ENCODE data around the gene FBH1. TPM values are rescaled to one million over a fixed set of nuclear protein-coding genes. Genes with fewer than 3 reads are reported as not detected.

Gene FBH1
- total and polyA plus RNA-seq, 2 experiments from 2014 or later, result 62.5 to 90.8 TPM

- peaks cover 27% of the 10 kb centered on the region for H3K4me1 Mint-ChIP-seq
- Histone ChIP-seq H3K9me2 (ENCODE audit: insufficient read depth) (no peaks in the 10 kb centered on the region), H3F3A (replicated peaks; ENCODE audit: low read depth) (peaks cover 3% of the 10 kb centered on the region; the same call in 1 of the 2 replicates), H3K4me2 (no peak overlapping the region), H3K79me2 (replicated peaks; ENCODE audit: insufficient read depth) (peaks cover 32% of the 10 kb centered on the region), H2AFZ (no peak overlapping the region), H3K36me3 (ENCODE audit: insufficient read depth) (peaks cover 20% of the 10 kb centered on the region), H3K4me3 (no peak overlapping the region), H3K27ac (ENCODE audit: low read depth) (no peak overlapping the region), H3K27me3 (ENCODE audit: insufficient read depth) (no peaks in the 10 kb centered on the region), H4K20me1 (replicated peaks; ENCODE audit: insufficient read depth) (peaks cover 32% of the 10 kb centered on the region), H3K4me1 (ENCODE audit: insufficient read depth) (peaks cover 13% of the 10 kb centered on the region)
- DNase-seq (ENCODE audit: low spot score) (no peak), ATAC-seq (no peak)
- 0 out of 3 replicates have a peak overlapping the region, but pooled peaks have one; percentile 5 for H3K4me3 Mint-ChIP-seq
- peaks cover 52% of the 10 kb centered on the region for H3K36me3 Mint-ChIP-seq (ENCODE audit: low read depth)
- no peaks in the 10 kb centered on the region for H3K9me3 Mint-ChIP-seq
- no peak overlapping the region for H3K27ac Mint-ChIP-seq
- TF ChIP-seq EZH2phosphoT487 (IDR thresholded peaks at IDR 0.05; ENCODE audit: unreplicated experiment) (no peak), STAT1 (IDR thresholded peaks at IDR 0.05; ENCODE audit: unreplicated experiment) (no peak), ZNF114 (CRISPR knock-in tag; IDR thresholded peaks at IDR 0.05) (no peak), ZNF331 (CRISPR knock-in tag; IDR thresholded peaks at IDR 0.05; ENCODE audit: low read depth) (no peak), JUNB (IDR thresholded peaks at IDR 0.05; ENCODE audit: unreplicated experiment) (no peak), CTCF (conservative IDR thresholded peaks at IDR 0.05; ENCODE audit: low read depth in 2 of 2) (no peak), NANOG (IDR thresholded peaks at IDR 0.05; ENCODE audit: borderline replicate concordance) (no peak), CREB1 (CRISPR knock-in tag; IDR thresholded peaks at IDR 0.05; ENCODE audit: low read depth) (no peak), POLR2AphosphoS5 (IDR thresholded peaks at IDR 0.05; ENCODE audit: low read depth) (no peak), EZH2 (IDR thresholded peaks at IDR 0.05; ENCODE audit: low read depth, unreplicated experiment) (no peak)
- TF ChIP-seq, protein P1, sequence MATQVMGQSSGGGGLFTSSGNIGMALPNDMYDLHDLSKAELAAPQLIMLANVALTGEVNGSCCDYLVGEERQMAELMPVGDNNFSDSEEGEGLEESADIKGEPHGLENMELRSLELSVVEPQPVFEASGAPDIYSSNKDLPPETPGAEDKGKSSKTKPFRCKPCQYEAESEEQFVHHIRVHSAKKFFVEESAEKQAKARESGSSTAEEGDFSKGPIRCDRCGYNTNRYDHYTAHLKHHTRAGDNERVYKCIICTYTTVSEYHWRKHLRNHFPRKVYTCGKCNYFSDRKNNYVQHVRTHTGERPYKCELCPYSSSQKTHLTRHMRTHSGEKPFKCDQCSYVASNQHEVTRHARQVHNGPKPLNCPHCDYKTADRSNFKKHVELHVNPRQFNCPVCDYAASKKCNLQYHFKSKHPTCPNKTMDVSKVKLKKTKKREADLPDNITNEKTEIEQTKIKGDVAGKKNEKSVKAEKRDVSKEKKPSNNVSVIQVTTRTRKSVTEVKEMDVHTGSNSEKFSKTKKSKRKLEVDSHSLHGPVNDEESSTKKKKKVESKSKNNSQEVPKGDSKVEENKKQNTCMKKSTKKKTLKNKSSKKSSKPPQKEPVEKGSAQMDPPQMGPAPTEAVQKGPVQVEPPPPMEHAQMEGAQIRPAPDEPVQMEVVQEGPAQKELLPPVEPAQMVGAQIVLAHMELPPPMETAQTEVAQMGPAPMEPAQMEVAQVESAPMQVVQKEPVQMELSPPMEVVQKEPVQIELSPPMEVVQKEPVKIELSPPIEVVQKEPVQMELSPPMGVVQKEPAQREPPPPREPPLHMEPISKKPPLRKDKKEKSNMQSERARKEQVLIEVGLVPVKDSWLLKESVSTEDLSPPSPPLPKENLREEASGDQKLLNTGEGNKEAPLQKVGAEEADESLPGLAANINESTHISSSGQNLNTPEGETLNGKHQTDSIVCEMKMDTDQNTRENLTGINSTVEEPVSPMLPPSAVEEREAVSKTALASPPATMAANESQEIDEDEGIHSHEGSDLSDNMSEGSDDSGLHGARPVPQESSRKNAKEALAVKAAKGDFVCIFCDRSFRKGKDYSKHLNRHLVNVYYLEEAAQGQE (IDR thresholded peaks at IDR 0.05; ENCODE audit: unreplicated experiment), result no peak
- TF ChIP-seq, protein P2, sequence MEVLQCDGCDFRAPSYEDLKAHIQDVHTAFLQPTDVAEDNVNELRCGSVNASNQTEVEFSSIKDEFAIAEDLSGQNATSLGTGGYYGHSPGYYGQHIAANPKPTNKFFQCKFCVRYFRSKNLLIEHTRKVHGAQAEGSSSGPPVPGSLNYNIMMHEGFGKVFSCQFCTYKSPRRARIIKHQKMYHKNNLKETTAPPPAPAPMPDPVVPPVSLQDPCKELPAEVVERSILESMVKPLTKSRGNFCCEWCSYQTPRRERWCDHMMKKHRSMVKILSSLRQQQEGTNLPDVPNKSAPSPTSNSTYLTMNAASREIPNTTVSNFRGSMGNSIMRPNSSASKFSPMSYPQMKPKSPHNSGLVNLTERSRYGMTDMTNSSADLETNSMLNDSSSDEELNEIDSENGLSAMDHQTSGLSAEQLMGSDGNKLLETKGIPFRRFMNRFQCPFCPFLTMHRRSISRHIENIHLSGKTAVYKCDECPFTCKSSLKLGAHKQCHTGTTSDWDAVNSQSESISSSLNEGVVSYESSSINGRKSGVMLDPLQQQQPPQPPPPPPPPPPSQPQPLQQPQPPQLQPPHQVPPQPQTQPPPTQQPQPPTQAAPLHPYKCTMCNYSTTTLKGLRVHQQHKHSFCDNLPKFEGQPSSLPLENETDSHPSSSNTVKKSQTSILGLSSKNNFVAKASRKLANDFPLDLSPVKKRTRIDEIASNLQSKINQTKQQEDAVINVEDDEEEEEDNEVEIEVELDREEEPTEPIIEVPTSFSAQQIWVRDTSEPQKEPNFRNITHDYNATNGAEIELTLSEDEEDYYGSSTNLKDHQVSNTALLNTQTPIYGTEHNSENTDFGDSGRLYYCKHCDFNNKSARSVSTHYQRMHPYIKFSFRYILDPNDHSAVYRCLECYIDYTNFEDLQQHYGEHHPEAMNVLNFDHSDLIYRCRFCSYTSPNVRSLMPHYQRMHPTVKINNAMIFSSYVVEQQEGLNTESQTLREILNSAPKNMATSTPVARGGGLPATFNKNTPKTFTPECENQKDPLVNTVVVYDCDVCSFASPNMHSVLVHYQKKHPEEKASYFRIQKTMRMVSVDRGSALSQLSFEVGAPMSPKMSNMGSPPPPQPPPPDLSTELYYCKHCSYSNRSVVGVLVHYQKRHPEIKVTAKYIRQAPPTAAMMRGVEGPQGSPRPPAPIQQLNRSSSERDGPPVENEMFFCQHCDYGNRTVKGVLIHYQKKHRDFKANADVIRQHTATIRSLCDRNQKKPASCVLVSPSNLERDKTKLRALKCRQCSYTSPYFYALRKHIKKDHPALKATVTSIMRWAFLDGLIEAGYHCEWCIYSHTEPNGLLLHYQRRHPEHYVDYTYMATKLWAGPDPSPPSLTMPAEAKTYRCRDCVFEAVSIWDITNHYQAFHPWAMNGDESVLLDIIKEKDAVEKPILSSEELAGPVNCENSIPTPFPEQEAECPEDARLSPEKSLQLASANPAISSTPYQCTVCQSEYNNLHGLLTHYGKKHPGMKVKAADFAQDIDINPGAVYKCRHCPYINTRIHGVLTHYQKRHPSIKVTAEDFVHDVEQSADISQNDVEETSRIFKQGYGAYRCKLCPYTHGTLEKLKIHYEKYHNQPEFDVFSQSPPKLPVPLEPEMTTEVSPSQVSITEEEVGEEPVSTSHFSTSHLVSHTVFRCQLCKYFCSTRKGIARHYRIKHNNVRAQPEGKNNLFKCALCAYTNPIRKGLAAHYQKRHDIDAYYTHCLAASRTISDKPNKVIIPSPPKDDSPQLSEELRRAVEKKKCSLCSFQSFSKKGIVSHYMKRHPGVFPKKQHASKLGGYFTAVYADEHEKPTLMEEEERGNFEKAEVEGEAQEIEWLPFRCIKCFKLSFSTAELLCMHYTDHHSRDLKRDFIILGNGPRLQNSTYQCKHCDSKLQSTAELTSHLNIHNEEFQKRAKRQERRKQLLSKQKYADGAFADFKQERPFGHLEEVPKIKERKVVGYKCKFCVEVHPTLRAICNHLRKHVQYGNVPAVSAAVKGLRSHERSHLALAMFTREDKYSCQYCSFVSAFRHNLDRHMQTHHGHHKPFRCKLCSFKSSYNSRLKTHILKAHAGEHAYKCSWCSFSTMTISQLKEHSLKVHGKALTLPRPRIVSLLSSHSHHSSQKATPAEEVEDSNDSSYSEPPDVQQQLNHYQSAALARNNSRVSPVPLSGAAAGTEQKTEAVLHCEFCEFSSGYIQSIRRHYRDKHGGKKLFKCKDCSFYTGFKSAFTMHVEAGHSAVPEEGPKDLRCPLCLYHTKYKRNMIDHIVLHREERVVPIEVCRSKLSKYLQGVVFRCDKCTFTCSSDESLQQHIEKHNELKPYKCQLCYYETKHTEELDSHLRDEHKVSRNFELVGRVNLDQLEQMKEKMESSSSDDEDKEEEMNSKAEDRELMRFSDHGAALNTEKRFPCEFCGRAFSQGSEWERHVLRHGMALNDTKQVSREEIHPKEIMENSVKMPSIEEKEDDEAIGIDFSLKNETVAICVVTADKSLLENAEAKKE (CRISPR knock-in tag; IDR thresholded peaks at IDR 0.05), result no peak
- TF ChIP-seq, protein P3, sequence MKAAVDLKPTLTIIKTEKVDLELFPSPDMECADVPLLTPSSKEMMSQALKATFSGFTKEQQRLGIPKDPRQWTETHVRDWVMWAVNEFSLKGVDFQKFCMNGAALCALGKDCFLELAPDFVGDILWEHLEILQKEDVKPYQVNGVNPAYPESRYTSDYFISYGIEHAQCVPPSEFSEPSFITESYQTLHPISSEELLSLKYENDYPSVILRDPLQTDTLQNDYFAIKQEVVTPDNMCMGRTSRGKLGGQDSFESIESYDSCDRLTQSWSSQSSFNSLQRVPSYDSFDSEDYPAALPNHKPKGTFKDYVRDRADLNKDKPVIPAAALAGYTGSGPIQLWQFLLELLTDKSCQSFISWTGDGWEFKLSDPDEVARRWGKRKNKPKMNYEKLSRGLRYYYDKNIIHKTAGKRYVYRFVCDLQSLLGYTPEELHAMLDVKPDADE (IDR thresholded peaks at IDR 0.05), result no peak
- H3K27me3 Mint-ChIP-seq (ENCODE audit: insufficient read depth, low read depth, poor library complexity), result peaks cover 6% of the 10 kb centered on the region
These were observed 3.0 kb upstream of the FBH1 start for GRCh38 chr10:5887029-5887428.
